Activated T-cell treated with anti-CD3 and anti-CD28 coated beads for 1 hour (primary cell): ENCODE results near the gene TRIM25.

Source experiments
- DNase-seq: peaks from one replicate; pipeline ENCODE4 v3.0.0-alpha.2; 2020; ENCODE audit warnings: low read depth

TRIM25 gene

DNA sequence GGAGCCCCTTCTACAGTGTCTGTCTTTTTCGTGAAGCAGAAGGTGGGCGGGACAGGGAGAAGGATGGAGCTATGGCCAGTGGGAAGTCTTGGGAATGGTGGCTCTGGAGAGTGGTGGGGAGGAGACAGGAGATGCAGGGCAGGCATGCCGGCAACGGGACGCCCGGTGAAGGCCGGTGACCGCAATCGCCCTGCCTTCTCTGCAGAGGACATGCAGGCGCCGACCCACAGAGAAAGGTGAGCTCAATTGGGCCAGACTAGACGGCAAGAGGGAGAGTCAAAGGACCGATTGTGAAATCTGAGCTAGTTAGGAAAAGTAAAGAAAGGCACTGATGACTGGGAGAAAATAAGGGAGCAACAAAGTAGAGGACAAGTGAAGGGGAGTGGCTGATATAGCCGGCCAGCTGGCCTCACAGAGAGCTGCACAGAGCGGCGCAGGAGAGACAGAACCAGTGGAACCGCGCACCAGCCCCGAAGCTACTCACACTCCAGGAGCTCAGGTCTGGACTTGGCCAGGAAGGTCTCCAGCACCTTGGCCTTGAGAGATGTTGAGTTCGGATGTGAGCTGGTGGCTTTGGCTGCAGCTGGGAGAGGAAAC is 18.9 kb downstream of the TRIM25 start:
- no peak for DNase-seq

DNA sequence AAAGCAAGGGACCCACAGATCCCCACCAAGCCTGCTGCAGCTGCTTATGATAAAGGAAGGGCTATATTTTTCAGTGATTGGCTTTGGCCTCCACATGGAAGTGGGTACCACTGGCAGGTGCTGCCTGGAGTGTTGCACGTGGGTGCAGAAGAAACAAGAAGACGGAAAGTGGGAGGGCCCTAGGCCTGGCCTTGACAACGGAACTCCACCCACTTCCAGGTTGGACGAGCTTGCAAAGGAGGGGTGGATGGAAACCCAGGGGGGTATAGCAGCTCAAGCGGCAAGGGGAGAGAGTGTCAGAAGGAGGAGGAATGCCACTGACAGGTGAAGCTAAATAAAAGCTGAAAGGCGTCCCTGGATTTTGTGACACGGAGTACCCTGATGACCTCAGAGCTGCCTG is 20.3 kb downstream of the TRIM25 start:
- no peak for DNase-seq

DNA sequence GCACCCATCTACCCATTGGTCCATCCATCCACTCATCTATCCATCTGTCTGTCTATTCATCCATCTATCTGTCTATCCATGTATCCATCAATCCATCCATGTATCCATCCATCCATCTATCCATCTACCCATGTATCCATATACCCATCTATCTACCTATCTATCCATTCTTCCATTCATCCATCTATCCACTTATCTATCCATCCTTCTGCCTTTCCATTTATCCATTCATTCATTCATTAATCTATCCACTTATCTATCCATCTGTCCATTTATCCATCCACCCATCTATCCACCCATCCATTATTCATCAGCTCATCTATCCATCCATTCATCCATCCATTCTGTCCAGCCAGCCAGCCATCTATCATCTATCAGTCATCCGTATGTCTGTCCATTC is 21.5 kb downstream of the TRIM25 start:
- no peak for DNase-seq

DNA sequence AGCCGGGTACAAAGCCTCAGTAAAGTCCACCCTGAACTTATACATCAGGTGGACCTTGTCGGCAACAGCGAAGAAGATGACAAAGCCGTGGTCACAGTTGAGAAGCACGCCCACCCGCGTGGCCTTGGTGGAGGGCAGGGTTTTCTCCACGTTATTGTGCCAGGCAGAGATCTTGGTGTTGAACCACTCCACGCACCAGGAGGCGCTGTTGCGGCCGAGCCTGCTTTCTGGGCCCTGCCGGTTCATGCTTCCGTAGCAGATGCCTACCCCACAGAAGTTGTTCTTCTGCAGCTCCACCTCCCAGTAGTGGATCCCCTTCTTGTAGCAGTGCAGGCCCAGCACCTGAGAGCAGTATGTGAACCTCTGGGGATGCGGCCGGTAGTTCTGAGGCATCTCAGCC is 22.1 kb downstream of the TRIM25 start:
- peak; percentile 49 for DNase-seq

DNA sequence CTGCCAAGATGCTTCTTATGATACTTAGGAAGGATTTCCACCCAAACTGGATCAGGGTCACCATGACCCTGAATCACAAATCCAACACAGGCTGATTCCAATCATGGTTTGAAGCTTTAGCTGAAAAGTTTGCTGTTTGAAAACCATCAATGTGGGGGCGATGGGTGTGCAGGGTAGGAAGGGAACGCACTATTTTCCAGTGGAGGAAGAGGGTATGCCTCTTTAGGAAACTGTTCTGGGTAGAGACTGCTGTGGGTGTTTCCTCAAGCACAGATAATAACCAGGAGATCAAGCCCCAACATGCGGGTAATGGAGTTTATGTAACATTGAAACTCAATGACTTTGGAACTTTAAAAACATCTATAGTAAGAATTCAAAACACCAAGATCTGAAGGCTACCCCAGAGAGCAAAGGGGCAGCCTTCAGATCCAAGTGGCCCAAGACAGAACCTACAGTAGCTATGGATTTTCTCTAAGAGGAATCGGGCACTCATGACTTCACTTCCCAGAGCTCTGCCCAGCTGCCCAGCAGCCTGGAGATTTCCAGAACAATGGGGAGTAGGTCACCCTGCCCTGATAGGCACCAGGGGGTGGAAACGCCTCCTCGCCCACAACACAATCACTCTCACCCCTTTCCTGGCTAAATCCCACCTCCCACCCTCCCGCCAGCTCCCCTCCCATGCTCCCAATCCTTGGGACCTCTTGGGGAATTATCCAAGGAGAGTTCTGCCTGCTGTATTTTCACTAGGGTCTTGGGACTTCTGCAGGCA is 22.8 kb downstream of the TRIM25 start:
- no peak for DNase-seq

DNA sequence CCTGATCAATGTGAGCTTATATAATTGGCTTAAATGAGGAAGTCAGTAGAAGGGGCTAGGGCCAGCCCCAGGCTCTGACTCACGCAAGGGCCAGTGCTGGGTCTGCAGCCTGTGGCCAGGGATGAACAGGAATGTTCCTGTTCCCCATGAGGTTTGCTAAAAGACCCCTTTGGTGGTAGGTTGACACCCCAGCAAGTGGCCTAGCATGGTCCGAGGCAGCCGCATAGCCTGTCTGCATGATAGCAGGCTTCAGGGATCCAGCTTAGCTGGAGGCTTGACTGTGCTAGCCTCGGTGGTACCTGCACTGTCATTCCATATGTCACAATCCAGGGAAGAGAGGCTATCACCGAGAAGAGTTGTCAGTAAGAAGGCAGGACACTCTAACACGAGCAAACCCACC is 23.5 kb downstream of the TRIM25 start:
- DNase-seq = no peak

DNA sequence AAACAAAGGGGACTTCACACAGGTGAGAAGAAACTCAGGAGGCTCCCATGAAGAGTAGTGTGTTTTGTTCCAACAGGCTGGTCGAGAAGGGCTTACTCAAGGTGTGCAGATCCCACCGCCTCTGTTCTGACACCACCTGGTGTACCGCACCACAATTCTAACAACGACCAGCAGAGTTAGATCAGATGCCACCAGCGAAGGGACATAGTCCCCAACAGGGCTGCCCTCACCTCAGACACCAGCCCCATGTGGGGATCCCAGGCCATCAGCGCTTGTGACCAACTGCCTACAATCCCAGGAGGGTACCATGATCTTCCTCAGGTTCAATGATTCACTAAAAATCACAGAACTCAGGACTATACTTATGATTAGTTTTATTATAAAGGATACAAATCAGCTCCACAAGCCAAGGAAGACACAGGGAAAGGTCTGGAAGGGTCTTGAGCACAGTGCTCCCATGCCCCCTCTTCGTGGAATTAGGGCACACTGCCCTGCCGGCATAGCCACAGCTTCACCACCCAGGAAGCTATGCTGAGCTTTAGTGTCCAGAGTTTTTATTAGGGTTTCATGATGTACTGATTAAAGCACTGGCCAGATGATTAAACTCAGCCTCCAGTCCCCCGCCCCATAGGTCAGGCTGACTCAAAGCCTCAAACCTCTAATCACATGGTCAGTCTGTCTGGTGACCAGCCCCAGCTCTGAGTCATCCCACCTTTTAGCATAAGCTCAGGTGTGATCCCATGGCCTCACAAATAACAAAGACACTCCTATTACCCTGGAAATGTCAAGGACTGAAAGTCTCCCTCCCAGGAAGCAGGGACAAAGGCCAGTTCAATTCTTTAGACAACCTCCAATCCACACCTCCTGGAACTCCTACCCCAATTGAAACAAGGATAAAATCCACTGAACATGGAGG is 26.0 kb downstream of the TRIM25 start:
- no peak for DNase-seq

DNA sequence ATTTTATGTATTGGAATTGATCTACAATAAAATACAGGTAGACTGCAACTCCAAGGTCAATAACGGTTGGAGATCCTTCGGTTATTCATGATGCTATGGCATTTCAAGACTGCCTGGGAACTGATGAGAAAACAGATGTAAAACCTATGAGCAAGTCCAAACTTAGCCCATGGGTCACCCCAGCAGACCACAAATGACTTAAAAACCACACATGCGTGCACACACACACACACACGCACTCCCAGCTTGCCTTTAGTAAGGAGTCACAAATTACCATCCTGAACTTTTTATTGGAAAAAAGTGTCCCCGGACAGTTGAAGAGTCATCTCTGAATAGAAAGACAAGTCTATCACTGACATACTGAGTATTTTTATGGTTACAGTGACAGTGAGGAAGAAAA is 26.7 kb downstream of the TRIM25 start:
- no peak for DNase-seq

DNA sequence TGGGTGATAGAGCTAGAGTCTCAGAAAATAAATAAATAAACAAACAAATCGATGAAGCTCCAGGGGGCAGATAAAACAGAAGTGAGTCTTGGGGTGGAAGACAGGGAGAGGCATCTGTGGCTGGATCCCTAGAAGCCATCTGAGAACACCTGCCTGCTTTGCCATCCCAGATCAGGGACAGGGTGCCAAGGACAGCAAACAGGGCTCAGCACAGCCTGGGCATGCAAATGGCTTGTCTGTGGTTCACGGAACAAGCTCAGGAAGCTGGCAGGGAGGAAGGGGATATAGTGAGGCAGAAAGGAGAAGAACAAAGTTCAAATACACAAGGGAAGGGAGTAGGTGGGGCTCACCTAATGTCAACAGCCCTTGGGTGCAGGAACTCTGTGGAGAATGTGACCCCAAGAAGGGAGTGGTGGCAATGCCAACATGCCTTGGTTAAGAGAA is 27.5 kb downstream of the TRIM25 start:
- no peak for DNase-seq

DNA sequence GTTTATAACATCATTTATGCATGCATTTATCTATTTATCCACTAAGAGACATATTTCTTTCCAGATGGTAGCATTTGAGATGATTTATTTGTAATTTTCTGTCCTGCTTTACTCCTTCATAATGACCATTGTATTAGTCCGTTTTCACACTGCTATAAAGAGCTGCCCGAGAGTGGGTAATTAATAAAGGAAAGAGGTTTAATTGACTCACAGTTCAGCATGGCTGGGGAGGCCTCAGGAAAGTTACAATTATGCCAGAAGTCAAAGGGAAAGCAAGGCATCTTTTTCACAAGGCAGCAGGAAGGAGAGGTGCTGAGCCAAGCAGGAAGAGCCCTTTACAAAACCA is 28.6 kb downstream of the TRIM25 start:
- DNase-seq = no peak

DNA sequence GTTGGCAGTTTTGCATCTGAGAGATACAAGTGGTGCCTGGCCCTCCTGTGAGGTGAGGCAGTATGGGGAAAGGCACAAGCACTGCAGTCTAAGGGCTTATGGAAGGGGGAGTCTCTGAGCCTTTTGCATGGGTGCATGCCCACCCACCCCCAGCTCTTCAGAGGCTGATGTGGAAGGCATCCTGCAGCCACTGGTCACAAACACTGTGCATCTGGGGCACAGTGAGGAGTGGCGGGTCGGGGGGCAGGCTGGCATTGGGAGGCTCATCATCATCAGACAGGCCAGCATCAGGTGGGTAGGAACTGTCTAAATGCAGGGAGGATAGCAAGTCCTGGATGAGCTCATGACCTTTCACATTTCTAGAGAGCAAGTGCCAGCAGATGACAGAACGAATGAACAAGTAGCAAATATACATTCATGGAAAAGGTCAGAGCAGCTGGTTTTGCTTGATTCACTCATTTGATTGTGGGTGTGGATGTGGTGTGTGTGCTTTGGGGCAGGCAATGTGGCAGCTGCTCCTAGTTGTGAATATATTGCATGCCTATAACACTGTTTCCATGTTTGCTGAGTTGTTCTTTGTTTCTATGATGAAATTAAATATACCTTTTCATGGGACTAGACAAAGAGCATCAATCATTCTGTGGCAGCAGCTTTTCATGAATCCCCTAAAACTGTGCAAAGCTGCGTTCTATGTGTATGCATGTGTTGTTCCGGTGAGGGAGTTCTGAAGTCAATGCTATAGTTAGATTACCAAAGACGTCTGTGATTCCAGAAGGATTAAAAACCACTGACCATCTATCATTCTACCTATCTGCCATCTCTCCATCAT is 29.2 kb downstream of the TRIM25 start:
- no peak for DNase-seq

DNA sequence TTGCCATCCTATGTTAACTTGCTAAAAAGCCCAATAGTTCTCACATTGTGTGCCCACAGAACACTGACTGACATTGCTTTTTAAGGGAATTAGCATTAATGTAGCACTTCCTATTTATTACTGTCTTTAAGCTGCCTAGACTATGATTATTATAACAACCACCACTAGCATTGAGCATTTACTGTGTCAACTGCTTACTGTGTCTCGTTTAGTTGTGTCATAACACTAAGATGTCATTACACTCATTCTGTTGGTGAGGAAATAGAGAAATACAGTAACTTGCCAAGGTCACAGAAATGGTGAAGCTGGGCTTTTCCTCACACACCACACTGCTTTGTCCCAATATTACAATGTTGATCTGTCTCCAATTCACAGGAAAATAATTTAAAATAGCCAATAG is 30.2 kb downstream of the TRIM25 start:
- no peak for DNase-seq

DNA sequence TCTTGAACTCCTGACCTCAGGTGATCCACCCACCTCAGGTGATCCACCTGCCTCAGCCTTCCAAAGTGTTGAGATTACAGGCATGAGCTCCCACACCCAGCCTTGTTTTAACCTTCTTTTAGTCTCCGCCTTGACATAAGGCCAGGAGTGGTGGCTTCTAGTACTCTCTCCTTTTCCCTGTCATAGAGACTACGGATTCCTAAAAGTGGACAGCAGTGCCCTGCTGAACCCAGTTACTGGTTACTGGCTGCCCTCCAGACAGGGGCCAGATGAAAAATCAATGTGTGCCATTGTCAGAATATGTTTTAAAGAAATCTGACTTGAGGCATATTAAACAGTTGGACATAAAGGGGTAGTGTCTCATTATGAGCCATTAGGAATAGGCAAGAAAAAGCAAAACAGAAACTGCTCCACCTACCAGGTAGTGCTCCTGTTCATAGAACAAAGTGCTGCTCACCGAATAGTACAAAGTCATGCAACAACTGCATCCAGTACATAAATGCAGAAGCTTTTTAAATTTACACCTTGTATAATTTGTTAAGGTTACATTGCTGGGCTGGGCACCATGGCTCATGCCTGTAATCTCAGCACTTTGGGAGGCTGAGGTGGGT is 32.1 kb downstream of the TRIM25 start:
- no peak for DNase-seq

DNA sequence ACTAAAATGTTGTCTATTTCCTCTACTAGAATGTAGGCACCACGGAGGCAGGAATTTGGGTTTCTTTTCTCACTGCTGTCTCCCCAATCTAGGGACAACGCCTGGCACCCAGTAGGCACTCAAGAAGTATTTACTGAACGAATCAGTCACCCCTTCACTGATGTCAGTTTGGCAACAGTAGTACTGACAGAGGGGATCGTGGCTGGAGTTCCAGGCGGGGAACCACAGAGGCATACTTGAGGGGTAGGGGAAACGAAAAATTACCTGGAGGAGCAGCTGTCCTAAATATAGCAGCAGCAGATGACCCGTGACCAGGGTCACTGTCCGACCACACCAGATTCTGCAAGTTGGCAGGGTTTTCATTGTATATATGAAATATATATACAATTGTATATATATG is 33.3 kb downstream of the TRIM25 start:
- no peak for DNase-seq

DNA sequence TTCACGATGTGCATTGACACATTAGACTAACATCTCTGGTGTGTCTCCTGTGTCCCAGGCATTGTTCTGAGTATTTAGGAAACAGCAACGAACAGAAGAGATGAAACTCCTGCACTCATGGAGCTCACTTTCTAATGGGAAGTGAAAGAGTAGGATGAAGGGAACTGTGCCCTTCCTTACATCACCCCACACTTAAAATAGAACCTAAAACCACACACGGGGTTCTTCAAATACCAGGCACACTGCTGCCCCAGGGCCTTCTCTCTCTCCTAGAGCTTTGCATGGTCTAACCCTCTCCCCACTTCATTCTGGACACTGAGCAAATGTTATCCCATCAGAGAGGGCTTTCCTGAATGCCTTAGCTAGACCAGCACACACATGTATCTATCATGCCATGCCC is 33.7 kb downstream of the TRIM25 start:
- no peak for DNase-seq

DNA sequence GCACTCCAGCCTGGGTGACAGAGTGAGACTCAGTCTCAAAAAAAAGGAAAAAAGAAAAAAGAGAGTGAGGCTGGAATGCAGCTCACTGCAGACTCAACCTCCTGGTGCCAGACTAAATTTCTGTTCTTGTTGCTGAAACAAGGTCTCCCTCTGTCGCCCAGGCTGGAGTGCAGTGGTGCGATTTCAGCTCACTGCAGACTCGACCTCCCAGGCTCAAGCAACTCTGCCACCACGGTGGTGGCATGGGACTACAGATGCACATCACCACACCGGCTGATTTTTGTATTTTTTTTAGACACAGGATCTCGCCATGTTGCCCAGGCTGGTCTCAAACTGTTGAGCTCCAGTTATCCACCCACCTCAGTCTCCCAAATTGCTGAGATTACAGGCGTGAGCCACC is 34.6 kb downstream of the TRIM25 start:
- DNase-seq = no peak

DNA sequence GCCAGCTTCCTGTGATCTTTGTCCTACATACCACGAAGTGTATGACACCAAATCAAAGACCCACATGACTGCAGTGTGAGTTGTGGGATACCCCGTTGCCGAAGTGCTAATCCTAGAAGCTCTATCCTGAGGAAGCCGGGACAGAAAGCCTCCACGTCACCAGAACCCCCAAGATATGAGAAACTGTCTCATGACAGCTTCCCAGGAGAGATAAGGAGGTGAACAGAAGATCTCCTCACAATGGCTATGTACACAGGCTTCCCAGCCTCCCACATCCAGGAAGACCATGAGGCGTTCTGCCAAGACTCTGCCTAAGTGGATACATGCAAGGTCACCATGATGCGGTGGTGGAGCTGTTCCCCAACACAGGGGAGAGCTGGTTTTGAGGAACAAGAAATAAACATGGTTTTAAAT is 37.1 kb downstream of the TRIM25 start:
- no peak for DNase-seq

DNA sequence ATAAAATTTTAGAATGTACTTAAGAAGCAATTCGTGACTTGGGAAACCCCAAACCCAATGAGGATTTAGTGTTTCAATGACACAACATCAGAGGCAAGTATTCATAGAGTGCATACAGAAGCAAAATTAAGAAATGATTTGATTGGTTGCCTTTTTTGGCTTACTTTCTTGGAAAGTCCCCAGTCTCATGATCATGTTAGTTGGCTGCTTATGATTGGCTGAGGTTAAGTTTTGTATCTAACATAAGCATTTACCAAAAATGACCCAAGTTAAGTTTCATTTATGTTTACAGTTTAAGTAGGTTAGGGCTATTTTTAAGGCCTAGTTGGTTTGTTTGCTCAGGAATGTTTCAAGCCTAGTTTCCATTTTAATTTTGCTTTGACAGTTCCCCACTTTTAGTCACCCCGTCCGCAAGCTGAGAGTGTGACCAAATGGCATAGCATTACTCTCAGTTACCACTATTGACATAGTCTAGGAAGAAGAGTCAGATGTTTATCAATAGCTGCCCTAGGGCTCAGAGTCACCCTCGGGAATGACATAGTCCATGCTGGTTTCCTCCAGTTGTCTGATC is 43.7 kb downstream of the TRIM25 start:
- DNase-seq = no peak

DNA sequence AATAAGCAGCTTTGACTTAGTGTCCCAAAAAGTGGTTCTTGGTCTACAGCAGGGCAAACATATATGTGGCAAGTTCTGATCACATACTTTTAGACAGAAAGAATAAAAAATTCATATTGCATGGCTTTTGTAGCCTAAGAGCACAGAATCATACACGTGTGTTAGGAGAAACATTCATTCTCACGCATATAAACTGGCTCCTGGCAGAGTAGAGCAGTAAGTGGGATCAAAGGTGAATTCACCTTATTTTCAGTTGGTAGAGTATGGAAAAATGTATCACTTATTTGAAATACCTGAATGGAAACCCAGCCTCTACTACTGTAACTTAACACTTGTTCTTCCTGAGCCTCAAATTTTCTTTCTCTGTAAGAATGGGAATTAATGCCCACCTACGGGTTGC is 45.1 kb downstream of the TRIM25 start:
- no peak for DNase-seq

DNA sequence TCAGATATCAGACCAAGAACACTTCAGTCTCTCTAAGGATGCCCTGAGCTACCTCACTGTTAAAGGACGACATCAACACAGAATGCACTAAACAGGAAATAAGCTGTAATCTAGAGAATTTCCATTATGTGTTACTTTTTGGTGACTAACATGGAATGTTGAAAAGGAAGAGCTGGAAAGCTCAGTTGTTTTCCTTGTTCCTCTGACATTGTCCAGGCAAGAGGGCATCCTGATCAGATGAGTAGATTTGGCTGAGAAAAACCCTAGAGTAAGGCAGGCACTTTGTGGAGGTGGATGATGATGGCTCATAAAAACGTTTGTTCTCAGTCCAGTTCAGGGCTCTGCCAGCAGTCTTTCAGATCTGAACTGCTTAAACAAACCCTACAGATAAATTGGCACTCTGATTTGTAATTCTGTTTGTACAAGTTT is 45.9 kb downstream of the TRIM25 start:
- no peak for DNase-seq

DNA sequence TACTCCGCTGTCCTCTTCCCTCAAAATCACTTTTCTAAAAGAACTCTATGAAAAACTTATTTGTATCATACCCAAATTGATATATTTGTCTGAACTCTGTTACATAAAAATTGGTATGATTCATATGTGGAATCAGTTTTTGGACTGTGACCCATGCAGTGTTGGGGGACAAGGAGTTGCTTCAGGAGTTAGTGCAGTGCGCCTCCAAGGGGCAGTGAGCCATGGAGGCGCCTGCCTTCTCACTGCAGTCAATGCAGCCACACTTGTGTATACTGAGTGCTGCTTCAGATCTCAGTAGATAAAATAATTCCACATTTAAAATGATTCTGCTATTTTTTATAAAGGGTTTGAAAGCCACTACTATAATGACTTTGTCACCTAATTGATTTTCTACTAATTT is 47.4 kb downstream of the TRIM25 start:
- DNase-seq = no peak
